Mucosa of descending colon (tissue), 3 donors: ENCODE results near the gene KCNK2. TPM values are rescaled to one million over a fixed set of nuclear protein-coding genes. Genes with fewer than 3 reads are reported as not detected.
"Not testable (repeated sequence)": the region's sequence is repeated elsewhere in the genome, so short reads cannot be mapped to it uniquely, and the experiment has no call there.

Experiments
- ATAC-seq: fragments of 200-7000 bp; cut with Tn5 transposase; one replicate; pipeline ENCODE4 v1.9.1; 2020; ENCODE audit warnings: mild to moderate bottlenecking, moderate library complexity
- DNase-seq, 3 donors: peaks; one replicate each; pipeline ENCODE4 v3.0.0-alpha.2; 2020
- H3K36me3 ChIP-seq: fragments of 200-600 bp; one replicate; pipeline ENCODE4 v1.8.0; 2021; ENCODE audit warnings: low read depth, mild to moderate bottlenecking
- H3K4me1 ChIP-seq: fragments of 200-600 bp; one replicate; pipeline ENCODE4 v1.8.0; 2021; ENCODE audit warnings: low read depth, mild to moderate bottlenecking
- H3K4me3 ChIP-seq: fragments of 200-600 bp; one replicate; pipeline ENCODE4 v1.8.0; 2021; ENCODE audit warnings: mild to moderate bottlenecking
- H3K9me3 ChIP-seq: fragments of 200-600 bp; one replicate; pipeline ENCODE4 v1.8.0; 2021; ENCODE audit warnings: mild to moderate bottlenecking
- intact Hi-C, 2 donors: fragments of 100-400 bp; cut with DNase I in 1 of 2; cut with micrococcal nuclease in 1 of 2; formaldehyde crosslinking; loops; one replicate each; pipeline versions ENCODE4 v1.11.0 to v1.11.1; 2022; cut with DNase I, micrococcal nuclease
- total RNA-seq, 3 donors: library from RNA; stranded (reverse); fragmentation: NEBNext Ultra II Directional in 2 of 3; extraction: Animal tissue kit (Norgen Biotek cat#: 25700) in 2 of 3; gene quantifications; one replicate each; pipeline versions ENCODE4 v1.2.1 to v1.2.4, GENCODE V29; 2021 to 2023
- TF ChIP-seq, protein P1 (sequence below): fragments of 200-600 bp; IDR thresholded peaks from one replicate; pipeline ENCODE4 v1.8.0; 2022; ENCODE audit warnings: antibody characterized with exemption, mild to moderate bottlenecking
- donor health status: DM: no; HTN: no; CAD: no; lungs with moderate emphysema.
- donor health status: DM: no; HTN: no; CAD: no.
- donor health status: DM: no; HTN: yes; CAD: no.

Gene KCNK2
- total RNA-seq, 3 donors from 2014 or later: 0.34 to 1.6 (median 0.43) TPM

DNA sequence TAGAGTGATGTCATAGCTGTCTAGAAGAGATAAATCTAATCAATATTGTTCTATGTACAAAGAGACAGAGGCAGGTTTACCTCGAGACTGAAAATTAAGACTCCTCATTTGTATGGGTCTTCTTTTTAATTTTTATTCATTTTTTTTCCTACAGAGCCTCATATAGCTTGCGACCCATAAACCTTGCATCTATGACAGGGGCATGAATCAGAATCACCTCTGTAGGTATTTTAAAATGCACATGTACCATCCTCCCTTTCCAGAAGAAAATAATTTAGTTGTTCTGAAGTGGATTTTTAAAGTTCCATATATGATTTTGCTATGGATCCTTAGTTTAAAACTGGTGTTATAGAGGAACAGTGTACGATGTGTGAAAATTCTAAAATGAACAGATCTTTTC, 64.5 kb downstream of the KCNK2 start:
- no peak for ATAC-seq
- intact Hi-C loops: no loop called here

DNA sequence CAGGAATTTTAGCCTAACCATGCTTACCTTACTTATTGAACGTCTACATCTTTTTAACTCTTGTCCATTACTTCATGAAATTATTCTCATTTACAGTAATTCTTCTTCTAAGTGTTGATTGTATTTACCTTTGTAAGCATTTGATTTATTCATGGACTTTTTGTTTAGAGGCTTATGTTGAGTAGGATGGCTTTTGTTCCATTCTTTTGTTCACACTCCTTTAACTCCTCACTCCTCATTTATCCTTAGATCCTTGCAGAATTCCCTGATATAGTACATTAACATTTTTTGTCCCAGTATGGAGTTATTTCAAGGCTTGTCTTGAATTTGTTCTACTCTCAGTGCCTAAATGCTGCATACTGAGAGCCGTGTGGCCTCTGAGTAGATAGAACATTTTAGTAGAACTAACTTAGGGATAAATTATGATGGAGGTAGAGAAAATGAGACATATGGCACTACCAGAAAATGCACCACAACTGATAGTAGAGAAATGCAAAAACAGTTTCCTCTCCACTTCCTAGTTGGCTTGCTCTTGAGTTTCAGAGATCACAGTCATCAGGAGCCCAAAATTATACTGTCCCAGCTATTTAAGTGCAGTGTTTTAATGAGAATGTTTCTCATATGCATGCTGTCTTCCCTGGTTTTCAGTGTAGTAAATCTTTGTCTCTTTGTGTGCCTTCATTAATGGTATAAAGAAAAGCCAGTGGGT, 69.5 kb downstream of the KCNK2 start:
- TF ChIP-seq, protein P1, sequence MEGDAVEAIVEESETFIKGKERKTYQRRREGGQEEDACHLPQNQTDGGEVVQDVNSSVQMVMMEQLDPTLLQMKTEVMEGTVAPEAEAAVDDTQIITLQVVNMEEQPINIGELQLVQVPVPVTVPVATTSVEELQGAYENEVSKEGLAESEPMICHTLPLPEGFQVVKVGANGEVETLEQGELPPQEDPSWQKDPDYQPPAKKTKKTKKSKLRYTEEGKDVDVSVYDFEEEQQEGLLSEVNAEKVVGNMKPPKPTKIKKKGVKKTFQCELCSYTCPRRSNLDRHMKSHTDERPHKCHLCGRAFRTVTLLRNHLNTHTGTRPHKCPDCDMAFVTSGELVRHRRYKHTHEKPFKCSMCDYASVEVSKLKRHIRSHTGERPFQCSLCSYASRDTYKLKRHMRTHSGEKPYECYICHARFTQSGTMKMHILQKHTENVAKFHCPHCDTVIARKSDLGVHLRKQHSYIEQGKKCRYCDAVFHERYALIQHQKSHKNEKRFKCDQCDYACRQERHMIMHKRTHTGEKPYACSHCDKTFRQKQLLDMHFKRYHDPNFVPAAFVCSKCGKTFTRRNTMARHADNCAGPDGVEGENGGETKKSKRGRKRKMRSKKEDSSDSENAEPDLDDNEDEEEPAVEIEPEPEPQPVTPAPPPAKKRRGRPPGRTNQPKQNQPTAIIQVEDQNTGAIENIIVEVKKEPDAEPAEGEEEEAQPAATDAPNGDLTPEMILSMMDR: no peak
- ATAC-seq: no peak

More for the DNA sequence above, 64.5 kb downstream of the KCNK2 start:
- no peaks in the 10 kb centered on the region for H3K36me3 ChIP-seq
- no peak overlapping the region for H3K4me3 ChIP-seq
- DNase-seq: no peak
- TF ChIP-seq, protein P1: no peak
- no peaks in the 10 kb centered on the region for H3K9me3 ChIP-seq
- no peaks in the 10 kb centered on the region for H3K4me1 ChIP-seq

DNA sequence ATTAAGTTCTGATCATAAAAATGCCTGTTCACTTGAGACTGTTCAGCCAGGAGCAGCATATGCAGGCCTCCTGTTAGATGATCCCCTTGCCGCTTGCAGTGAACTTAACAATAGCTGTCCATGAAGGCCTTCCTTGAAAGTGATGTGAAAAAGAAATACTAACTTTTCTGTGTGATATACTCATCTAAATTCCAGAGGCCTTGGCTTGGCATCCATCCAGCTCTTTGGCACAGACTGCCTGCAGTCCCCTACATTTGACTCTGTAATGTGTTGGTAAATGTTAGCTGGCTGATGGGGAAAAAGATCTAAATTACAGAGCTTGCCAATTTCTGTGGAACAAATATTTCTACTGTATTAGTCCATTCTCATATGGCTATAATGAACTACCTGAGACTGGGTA, 73.7 kb downstream of the KCNK2 start:
- no peak for ATAC-seq
- TF ChIP-seq, protein P1: no peak
- no peaks in the 10 kb centered on the region for H3K36me3 ChIP-seq
- H3K4me1 ChIP-seq: no peaks in the 10 kb centered on the region
- H3K4me3 ChIP-seq: no peak overlapping the region
- H3K9me3 ChIP-seq: no peaks in the 10 kb centered on the region
- DNase-seq: no peak
- intact Hi-C loops: no loop called here

More for the DNA sequence above, 69.5 kb downstream of the KCNK2 start:
- DNase-seq: no peak
- no peaks in the 10 kb centered on the region for H3K4me1 ChIP-seq
- no peak overlapping the region for H3K4me3 ChIP-seq
- no peaks in the 10 kb centered on the region for H3K36me3 ChIP-seq
- intact Hi-C loops: no loop called here
- no peaks in the 10 kb centered on the region for H3K9me3 ChIP-seq

DNA sequence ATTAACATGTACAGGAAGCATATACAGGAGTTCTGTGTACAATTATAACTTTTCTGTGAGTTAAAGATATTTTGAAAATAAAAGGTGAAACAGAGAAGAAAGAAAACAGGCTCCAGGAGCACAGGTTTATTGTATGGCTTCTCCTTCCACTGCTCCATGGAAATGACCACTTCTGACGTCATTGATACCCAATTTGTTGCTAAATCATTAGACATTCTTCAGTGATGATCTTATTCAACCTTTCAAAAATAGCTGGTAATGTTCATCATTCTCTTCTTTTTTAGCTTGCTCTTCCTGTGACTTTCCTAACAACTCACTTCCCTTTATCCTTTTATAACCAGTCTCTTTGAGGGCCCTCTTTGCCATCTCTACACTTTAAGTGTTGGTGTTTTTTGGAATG, 77.8 kb downstream of the KCNK2 start:
- Histone ChIP-seq H3K9me3 (no peaks in the 10 kb centered on the region), H3K4me3 (no peak overlapping the region), H3K4me1 (no peaks in the 10 kb centered on the region), H3K36me3 (no peaks in the 10 kb centered on the region)
- DNase-seq: no peak
- ATAC-seq: no peak
- TF ChIP-seq, protein P1: no peak
- intact Hi-C loops: no loop called here

DNA sequence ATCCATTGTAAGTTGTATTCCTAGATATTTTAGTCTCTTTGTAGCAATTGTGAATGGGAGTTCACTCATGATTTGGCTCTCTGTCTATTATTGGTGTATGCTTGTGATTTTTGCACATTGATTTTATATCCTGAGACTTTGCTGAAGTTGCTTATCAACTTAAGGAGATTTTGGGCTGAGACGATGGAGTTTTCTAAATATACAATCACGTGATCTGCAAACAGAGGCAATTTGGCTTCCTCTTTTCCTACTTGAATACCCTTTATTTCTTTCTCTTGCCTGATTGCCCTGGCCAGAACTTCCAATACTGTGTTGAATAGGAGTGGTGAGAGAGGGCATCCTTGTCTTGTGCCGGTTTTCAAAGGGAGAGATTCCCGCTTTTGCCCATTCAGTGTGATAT, 80.6 kb downstream of the KCNK2 start:
- H3K36me3 ChIP-seq, intact Hi-C loops, ATAC-seq, H3K9me3 ChIP-seq, DNase-seq, H3K4me3 ChIP-seq, H3K4me1 ChIP-seq: not testable (repeated sequence)

DNA sequence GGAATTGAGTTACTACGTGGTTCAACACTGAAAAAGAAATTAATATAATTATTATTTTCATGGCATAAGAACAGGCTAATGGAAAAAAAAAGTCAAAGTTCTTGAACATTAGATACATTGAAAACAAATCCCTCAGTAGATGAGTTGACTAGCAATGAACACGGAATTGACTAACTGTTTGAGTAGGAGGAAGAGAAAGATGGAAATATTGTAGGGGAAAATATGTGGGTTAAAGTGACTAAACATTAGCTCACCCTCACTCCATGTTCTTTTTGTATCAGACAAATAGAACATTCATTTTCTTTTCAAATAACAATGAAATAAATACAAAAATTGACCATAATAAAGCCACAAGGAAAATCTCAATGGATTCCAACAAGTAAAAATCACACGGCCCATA, 84.3 kb downstream of the KCNK2 start:
- intact Hi-C loops: no loop called here
- TF ChIP-seq, protein P1: no peak
- ATAC-seq: no peak

More for the DNA sequence above, 84.3 kb downstream of the KCNK2 start:
- no peaks in the 10 kb centered on the region for H3K4me1 ChIP-seq
- H3K9me3 ChIP-seq: no peaks in the 10 kb centered on the region
- no peak overlapping the region for H3K4me3 ChIP-seq
- H3K36me3 ChIP-seq: no peaks in the 10 kb centered on the region
- no peak for DNase-seq
